A673 (cell line): ENCODE results near the gene GABRG3.

Experiments used
- EZH2 ChIP-seq: fragments of 200-600 bp; sonication (generic); IDR thresholded peaks from 2 replicates; pipeline ENCODE4 v1.6.1; 2017; ENCODE audit warnings: borderline replicate concordance, low read depth, mild to moderate bottlenecking, mixed read lengths, antibody characterized with exemption, low read length; ENCODE audit not compliant: poor library complexity, severe bottlenecking
- TF ChIP-seq, protein P1 (sequence below): fragments of 300-800, 200-600 bp; sonication (generic); conservative IDR thresholded peaks from 2 replicates; pipeline ENCODE4 v1.5.1; 2017; ENCODE audit warnings: low read depth, mild to moderate bottlenecking, antibody characterized with exemption, low read length, moderate library complexity, mixed read lengths

DNA sequence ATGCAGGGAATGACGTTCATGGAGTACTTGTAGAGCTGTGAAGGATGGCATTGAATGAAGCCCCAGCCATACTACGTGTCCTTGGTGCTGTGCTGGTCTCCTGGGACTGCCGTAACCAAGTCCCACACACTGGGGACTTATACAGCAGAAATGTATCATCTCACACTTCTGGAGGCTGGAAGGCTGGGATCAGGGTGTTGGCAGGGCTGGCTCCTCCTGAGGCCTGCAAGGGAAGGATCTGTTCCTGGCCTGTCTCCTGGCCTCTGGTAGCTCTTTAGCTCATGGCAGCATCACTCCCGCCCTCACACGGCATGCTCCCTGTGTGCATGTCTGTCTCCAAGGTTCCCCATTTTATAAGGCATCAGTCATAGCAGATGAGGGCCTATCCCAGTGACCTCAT lies 29.5 kb upstream of the GABRG3 start:
- TF ChIP-seq EZH2: no peak
- TF ChIP-seq, protein P1, sequence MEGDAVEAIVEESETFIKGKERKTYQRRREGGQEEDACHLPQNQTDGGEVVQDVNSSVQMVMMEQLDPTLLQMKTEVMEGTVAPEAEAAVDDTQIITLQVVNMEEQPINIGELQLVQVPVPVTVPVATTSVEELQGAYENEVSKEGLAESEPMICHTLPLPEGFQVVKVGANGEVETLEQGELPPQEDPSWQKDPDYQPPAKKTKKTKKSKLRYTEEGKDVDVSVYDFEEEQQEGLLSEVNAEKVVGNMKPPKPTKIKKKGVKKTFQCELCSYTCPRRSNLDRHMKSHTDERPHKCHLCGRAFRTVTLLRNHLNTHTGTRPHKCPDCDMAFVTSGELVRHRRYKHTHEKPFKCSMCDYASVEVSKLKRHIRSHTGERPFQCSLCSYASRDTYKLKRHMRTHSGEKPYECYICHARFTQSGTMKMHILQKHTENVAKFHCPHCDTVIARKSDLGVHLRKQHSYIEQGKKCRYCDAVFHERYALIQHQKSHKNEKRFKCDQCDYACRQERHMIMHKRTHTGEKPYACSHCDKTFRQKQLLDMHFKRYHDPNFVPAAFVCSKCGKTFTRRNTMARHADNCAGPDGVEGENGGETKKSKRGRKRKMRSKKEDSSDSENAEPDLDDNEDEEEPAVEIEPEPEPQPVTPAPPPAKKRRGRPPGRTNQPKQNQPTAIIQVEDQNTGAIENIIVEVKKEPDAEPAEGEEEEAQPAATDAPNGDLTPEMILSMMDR: no peak
